Neural cell (in vitro differentiated cells): ENCODE results near the gene FOLR3. TPM values are rescaled to one million over a fixed set of nuclear protein-coding genes. Genes with fewer than 3 reads are reported as not detected.

ENCODE experiments used
- H2AFZ ChIP-seq: fragments of 200-600, 300-800 bp; sonication (generic), shearing (Covaris generic); 2 replicates; pipeline ENCODE4 v1.6.0; 2014; ENCODE audit warnings: low read depth, mild to moderate bottlenecking, antibody characterized with exemption, low read length, moderate library complexity
- H3F3A ChIP-seq: fragments of 200-600 bp; shearing (Covaris generic); 2 replicates; pipeline ENCODE4 v1.6.1; 2016; ENCODE audit warnings: mild to moderate bottlenecking, moderate library complexity, mixed read lengths, antibody characterized with exemption, low read length; ENCODE audit not compliant: insufficient read depth, poor library complexity, severe bottlenecking
- H3K27ac ChIP-seq: fragments of 200-600, 300-800 bp; sonication (generic), shearing (Covaris generic); 2 replicates; pipeline ENCODE4 v1.5.1; 2014; ENCODE audit warnings: mild to moderate bottlenecking, low read length, moderate library complexity
- H3K27me3 ChIP-seq: fragments of 300-800, 200-600 bp; sonication (generic), shearing (Covaris generic); 2 replicates; pipeline ENCODE4 v1.6.0; 2014; ENCODE audit warnings: mild to moderate bottlenecking, low read depth, low read length, moderate library complexity; ENCODE audit not compliant: insufficient read depth
- H3K36me3 ChIP-seq: fragments of 300-800, 200-600 bp; sonication (generic), shearing (Covaris generic); 2 replicates; pipeline ENCODE4 v1.5.1; 2014; ENCODE audit warnings: mild to moderate bottlenecking, antibody characterized with exemption, low read length, moderate library complexity; ENCODE audit not compliant: insufficient read depth
- H3K4me2 ChIP-seq: fragments of 300-800, 200-600 bp; sonication (generic), shearing (Covaris generic); 2 replicates; pipeline ENCODE4 v1.6.0; 2014; ENCODE audit warnings: mild to moderate bottlenecking, low read length
- H3K4me3 ChIP-seq: fragments of 300-800, 200-600 bp; sonication (generic), shearing (Covaris generic); 2 replicates; pipeline ENCODE4 v1.5.1; 2014; ENCODE audit warnings: mild to moderate bottlenecking, low read length, moderate library complexity
- H3K79me2 ChIP-seq: fragments of 200-600 bp; shearing (Covaris generic); replicated peaks from 2 replicates; pipeline ENCODE4 v1.6.0; 2014; ENCODE audit warnings: mild to moderate bottlenecking, low read length, moderate library complexity; ENCODE audit not compliant: insufficient read depth
- H3K9ac ChIP-seq: fragments of 300-800, 200-600 bp; sonication (generic), shearing (Covaris generic); 2 replicates; pipeline ENCODE4 v1.6.1; 2016; ENCODE audit warnings: mild to moderate bottlenecking, low read length, mixed read lengths
- H3K9me2 ChIP-seq: fragments of 200-600 bp; shearing (Covaris generic); 2 replicates; pipeline ENCODE4 v1.6.1; 2016; ENCODE audit warnings: mild to moderate bottlenecking, low read length, mixed read lengths; ENCODE audit not compliant: insufficient read depth
- H3K9me3 ChIP-seq: fragments of 200-600, 300-800 bp; sonication (generic), shearing (Covaris generic); 2 replicates; pipeline ENCODE4 v1.6.1; 2016; ENCODE audit warnings: mild to moderate bottlenecking, mixed run types, low read length, moderate library complexity, mixed read lengths
- H4K20me1 ChIP-seq: fragments of 200-600 bp; shearing (Covaris generic); 2 replicates; pipeline ENCODE4 v1.6.1; 2016; ENCODE audit warnings: mild to moderate bottlenecking, mixed run types; ENCODE audit not compliant: insufficient read depth
- CTCF ChIP-seq: fragments of 450-650 bp; IDR thresholded peaks from 2 replicates; pipeline ENCODE4 v1.5.1; 2014; ENCODE audit warnings: antibody characterized with exemption, mild to moderate bottlenecking, moderate library complexity; ENCODE audit not compliant: poor library complexity, severe bottlenecking
- EP300 ChIP-seq: fragments of 450-650 bp; conservative IDR thresholded peaks from 2 replicates; pipeline ENCODE4 v1.6.1; 2014; ENCODE audit warnings: antibody characterized with exemption, mild to moderate bottlenecking, moderate library complexity; ENCODE audit not compliant: poor library complexity, severe bottlenecking
- EZH2 ChIP-seq: fragments of 200-600, 300-800 bp; shearing (Covaris generic), sonication (generic); IDR thresholded peaks from 2 replicates; pipeline ENCODE4 v1.6.1; 2014; ENCODE audit warnings: antibody characterized with exemption, low read length, borderline replicate concordance, mild to moderate bottlenecking; ENCODE audit not compliant: insufficient read depth, poor library complexity, severe bottlenecking
- MXI1 ChIP-seq: fragments of 450-650 bp; conservative IDR thresholded peaks from 2 replicates; pipeline ENCODE4 v1.6.1; 2014; ENCODE audit warnings: antibody characterized with exemption, mild to moderate bottlenecking; ENCODE audit not compliant: poor library complexity, severe bottlenecking
- POLR2AphosphoS5 ChIP-seq: IDR thresholded peaks from 2 replicates; pipeline ENCODE4 v1.6.1; 2012
- RAD21 ChIP-seq: fragments of 450-650 bp; conservative IDR thresholded peaks from 2 replicates; pipeline ENCODE4 v1.6.1; 2014; ENCODE audit warnings: antibody characterized with exemption, mild to moderate bottlenecking, moderate library complexity
- REST ChIP-seq: IDR thresholded peaks from 2 replicates; pipeline ENCODE4 v1.6.1; 2012; ENCODE audit warnings: borderline replicate concordance
- SMC3 ChIP-seq: fragments of 450-650 bp; conservative IDR thresholded peaks from 2 replicates; pipeline ENCODE4 v1.6.1; 2014; ENCODE audit warnings: antibody characterized with exemption, mild to moderate bottlenecking, moderate library complexity; ENCODE audit not compliant: poor library complexity
- TAF1 ChIP-seq: IDR thresholded peaks from 2 replicates; pipeline ENCODE4 v1.6.1; 2012; ENCODE audit warnings: low read depth
- polyA plus RNA-seq: library from polyadenylated mRNA; depleted of rRNA; stranded (reverse); fragments of >200 nt; gene quantifications from 2 replicates; pipeline ENCODE4 v1.2.3, GENCODE V29; 2014

Gene FOLR3
- polyA plus RNA-seq, 1 donor from 2014 or later: not detected

- Histone ChIP-seq H3K36me3 (no peaks in the 10 kb centered on the region), H3F3A (no peaks in the 10 kb centered on the region), H3K9me3 (no peaks in the 10 kb centered on the region), H3K9ac (no peak overlapping the region), H3K4me2 (no peak overlapping the region), H3K27me3 (no peaks in the 10 kb centered on the region), H2AFZ (no peak overlapping the region), H3K27ac (no peak overlapping the region), H3K9me2 (no peaks in the 10 kb centered on the region), H3K4me3 (no peak overlapping the region), H4K20me1 (no peaks in the 10 kb centered on the region), H3K79me2 (no peaks in the 10 kb centered on the region)
- TF ChIP-seq CTCF (no peak), EZH2 (no peak), EP300 (no peak), POLR2AphosphoS5 (no peak), REST (no peak), RAD21 (no peak), SMC3 (no peak), TAF1 (no peak), MXI1 (no peak)
These were observed 42.1 kb downstream of the FOLR3 start for GRCh38 chr11:72177656-72178055.

DNA sequence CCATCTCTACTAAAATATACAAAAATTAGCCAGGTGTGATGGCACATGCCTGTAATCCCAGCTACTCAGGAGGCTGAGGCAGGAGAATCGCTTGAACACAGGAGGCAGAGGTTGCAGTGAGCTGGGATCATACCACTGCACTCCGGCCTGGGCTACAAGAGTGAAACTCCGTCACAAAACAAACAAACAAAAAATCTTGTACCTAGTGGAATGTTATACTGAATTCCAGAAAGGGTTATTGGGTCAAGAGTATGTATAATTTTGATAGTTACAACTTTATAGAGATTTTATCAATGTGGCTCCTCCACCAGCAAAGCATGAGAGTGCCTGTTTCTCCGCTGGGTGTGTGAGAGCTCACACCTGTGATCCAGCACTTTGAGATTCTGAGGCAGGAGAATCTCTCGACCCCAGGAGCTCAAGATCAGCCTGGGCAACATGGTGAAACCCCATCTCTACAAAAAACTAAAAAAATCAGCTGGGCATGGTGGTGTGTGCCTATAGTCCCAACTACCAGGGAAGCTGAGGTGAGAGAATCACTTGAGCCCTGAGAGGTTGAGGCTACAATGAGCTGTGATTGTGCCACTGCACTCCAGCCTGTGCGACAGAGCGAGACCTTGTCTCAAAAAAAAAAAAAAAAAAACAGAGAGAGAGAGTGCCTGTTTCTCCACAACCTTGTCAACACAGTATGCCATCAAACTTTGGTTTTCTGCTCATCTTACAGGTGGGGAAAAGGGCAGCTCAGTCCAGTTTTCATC is 43.7 kb downstream of the FOLR3 start:
- H3K9ac ChIP-seq: no peak overlapping the region
- no peak overlapping the region for H2AFZ ChIP-seq
- no peaks in the 10 kb centered on the region for H4K20me1 ChIP-seq
- H3K27me3 ChIP-seq: no peaks in the 10 kb centered on the region
- no peaks in the 10 kb centered on the region for H3K9me3 ChIP-seq
- no peaks in the 10 kb centered on the region for H3K79me2 ChIP-seq
- no peak overlapping the region for H3K4me2 ChIP-seq
- H3K9me2 ChIP-seq: no peaks in the 10 kb centered on the region
- H3K4me3 ChIP-seq: no peak overlapping the region
- H3F3A ChIP-seq: no peaks in the 10 kb centered on the region
- no peak overlapping the region for H3K27ac ChIP-seq
- TF ChIP-seq EP300: no peak
- no peaks in the 10 kb centered on the region for H3K36me3 ChIP-seq
